HG03060 (cell line): Measurements from ENCODE around the gene DRAXIN.

ENCODE experiments used
- ATAC-seq: cut with Tn5 transposase; IDR thresholded peaks from one replicate; pipeline ENCODE4 v1.9.1; 2021; ENCODE audit warnings: low read depth, moderate number of reproducible peaks; ENCODE audit not compliant: unreplicated experiment

DRAXIN gene

GRCh38 chr1:11654939-11655808 lies 36.3 kb upstream of the DRAXIN start:
- ATAC-seq: no peak

DNA sequence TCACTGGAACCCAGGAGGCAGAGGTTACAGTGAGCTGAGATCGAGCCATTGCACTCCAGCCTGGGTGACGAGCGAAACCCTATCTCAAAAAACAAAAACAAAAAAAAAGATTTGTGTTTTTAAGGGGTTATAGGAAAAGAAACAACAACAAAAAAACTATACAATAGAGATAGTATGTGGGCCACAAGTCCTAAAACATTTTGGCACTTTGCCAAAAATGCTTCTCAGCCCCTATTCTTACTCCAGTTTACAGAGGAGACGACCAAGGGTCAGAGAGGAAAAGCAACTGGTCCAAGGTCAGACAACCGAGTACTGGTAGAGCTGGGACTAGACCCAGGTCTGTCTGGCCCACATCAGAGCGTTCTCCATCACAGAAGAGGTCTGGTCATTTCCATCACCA lies 33.9 kb upstream of the DRAXIN start:
- no peak for ATAC-seq

GRCh38 chr1:11658542-11658941 lies 33.0 kb upstream of the DRAXIN start:
- ATAC-seq: no peak

DNA sequence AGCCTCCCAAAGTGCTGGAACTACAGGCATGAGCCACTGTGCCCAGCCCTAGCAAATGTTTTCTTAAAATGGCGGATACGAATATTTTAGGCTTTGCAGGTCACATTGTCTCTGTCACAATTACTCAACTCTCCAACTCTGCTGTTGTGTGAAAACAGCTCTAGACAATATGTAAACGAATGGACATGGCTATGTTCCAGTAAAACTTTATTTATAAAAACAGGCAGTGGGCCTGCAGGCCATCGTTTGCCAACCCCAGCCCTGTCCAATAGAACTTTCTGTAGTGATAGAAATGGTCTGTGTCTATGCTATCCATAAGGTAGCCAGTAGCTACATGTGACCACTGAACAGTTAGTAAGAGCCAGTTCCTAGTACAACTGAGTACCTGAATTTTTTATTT lies 31.8 kb upstream of the DRAXIN start:
- no peak for ATAC-seq

GRCh38 chr1:11661103-11661502 lies 30.4 kb upstream of the DRAXIN start:
- ATAC-seq: no peak

GRCh38 chr1:11664336-11665065 lies 27.0 kb upstream of the DRAXIN start:
- no peak for ATAC-seq

DNA sequence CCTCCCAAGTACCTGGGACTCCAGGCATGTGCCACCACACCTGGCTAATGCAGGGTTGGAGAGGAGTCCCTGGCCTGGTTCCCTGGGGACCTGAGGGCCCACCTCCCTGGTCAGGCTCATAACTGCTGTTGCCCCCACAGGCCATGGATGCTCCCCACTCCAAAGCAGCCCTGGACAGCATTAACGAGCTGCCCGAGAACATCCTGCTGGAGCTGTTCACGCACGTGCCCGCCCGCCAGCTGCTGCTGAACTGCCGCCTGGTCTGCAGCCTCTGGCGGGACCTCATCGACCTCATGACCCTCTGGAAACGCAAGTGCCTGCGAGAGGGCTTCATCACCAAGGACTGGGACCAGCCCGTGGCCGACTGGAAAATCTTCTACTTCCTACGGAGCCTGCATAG lies 23.0 kb upstream of the DRAXIN start:
- ATAC-seq: no peak

DNA sequence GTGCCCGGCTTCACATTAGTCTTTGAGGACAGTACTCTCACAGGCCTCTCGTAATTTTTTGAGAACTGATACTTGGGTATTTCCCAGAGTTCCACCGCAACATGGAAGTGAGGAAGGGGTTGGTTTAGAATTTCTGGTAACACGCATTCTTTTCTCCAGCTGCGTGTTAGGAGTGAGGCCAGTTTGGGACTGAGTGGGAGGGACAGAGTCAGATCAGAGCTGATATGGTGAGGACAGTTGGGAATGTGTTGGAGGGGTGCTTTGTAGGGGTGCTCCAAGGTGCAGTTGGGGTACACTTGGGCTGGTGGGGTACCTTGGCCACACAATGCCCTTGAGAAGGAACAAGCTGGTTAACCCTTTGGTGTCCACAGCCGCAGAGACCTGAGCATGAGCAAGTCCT lies 20.8 kb upstream of the DRAXIN start:
- ATAC-seq: no peak

GRCh38 chr1:11671205-11671543 lies 20.3 kb upstream of the DRAXIN start:
- no peak for ATAC-seq

- ATAC-seq: no peak
Observed at GRCh38 chr1:11671544-11672286, 19.8 kb upstream of the DRAXIN start.

DNA sequence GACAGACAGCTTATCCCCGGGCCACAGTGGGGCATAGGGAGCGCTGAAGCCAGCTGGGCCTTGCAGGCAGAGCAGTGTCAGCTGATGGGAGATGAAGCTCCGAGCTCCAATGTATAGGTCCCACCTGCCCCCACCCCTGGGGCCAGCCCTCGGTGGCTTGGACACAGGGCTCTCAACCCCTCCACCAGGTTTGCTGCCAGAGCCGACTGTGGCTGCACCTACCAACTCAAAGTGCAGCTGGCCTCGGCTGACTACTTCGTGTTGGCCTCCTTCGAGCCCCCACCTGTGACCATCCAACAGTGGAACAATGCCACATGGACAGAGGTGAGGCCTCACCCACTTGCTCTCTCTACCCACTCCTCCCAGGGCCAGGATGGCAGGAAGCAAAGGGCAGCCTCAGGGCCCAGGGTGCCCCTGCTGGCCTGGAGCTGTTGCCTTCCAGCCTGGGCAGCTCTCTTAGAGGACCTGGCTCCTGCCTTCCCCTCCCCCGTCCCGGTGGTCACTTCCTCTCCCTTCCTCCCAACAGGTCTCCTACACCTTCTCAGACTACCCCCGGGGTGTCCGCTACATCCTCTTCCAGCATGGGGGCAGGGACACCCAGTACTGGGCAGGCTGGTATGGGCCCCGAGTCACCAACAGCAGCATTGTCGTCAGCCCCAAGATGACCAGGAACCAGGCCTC lies 18.3 kb upstream of the DRAXIN start:
- no peak for ATAC-seq

DNA sequence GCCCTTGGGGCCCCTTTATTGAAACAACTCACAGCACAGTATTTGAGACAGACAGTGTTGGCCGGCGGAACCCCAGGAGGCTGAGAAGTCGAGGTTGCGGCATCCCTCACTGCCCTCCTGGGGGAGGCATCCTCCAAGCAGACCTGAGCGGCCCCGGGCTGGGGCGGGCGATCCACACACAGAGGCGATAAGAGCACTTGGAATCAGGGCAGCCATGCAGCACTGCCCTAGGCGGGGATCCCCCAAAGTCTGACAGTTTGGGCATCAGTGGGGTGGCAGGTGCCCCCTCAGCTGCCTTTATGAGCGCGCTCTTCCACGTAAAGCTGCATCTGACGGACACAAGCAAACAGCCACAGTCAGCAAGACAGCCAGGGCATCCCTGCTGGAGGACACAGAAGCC lies 17.0 kb upstream of the DRAXIN start:
- ATAC-seq: no peak

GRCh38 chr1:11675325-11675724 lies 16.2 kb upstream of the DRAXIN start:
- ATAC-seq: no peak

DNA sequence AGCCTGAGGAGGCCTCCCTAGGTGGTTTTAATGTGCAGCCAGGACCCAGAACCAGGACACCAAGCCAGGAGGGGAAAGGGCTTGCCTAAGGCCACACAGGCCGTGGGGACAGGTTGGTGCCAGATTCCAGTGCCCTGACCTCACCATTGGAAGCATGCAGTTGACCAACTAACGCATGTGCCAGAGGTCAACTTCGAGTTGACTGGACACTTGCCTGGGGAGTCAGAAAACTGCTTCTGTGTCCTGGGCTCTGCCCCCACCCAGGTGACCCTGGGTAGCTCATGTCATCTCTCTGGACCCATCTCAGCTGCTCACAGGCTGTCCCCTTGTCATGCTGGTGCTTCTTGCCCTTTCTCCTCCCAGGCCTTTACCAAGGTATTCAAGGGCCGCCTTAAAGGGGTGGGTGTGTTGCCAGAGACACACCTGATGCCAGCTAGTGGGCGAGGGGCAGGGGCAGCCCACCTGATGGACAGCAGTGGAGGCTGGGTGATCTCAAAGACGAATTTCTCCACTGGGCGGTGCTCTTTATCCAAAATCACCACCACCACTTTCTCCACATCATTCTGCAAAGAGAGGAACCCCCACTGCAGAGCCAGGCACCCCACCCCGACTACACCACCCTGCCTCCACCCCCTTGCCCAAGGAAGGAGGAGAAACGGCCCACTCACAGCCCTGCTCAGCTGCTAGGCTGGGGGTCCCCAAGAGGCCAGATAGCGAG lies 15.0 kb upstream of the DRAXIN start:
- ATAC-seq: no peak

GRCh38 chr1:11678442-11678841 lies 13.1 kb upstream of the DRAXIN start:
- no peak for ATAC-seq

- ATAC-seq: no peak
Observed at GRCh38 chr1:11680270-11681070, 11.0 kb upstream of the DRAXIN start.

DNA sequence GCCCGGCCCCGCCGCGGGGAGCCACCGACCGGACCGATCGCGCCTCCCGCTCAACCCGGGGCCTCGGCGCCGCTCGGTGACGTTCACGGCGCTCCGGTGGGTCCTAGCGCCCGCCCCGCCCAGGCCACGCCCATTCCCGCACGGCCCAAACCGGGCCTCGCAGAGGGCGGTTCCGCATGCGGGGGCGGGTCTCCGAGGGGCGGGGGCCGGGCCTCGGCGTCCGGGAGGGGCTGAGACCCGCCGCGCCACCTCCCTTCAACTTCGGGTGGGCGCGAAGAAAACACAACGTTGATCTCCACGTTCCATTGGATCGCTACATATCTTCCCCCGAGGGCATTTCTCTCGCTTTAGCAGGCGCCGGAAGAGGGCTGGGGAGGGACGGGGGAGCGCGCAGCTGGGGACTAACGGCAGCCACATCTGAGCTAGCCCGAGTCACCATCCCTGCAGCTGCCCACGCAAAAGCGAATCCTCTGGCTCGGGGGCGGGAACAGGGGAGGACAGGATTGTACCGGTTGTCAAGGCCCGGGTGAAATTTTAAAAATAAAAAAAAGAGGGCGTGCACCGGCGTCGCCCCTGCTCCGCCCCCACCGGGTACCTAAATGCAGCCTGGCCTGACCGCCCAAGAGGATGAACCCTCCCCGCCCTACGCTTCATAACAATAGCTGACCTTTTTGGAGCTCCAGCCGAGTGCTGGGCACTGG lies 10.3 kb upstream of the DRAXIN start, which contains the start of gene MAD2L2:
Gene MAD2L2, minus strand, starts transcription at position 78 of the 701 bp plus-strand sequence. CDS start 547 bp downstream, outside the sequence.
- no peak for ATAC-seq

DNA sequence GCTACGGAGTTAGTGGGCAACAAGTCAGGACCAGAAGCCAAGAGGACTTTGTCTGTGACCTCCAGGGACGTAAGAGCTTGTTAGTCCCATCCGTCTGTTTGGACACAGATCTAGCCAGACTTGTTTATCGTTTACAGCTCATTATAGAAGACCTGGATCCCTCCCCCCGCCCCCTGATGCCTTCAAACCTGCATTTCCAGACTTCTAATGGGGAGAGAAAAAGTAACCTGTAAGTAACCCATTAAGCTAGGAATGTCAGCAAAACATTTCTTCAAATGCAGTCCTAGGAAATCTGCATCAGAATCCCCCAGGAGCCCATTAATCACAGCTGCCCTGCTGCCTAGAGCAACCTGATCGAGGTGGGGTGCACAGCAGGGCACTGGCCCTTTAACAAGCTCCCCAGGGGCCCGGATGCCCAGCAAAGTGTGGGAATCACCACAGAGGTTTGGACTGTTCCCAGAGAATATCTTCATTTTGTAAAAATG lies 9.2 kb upstream of the DRAXIN start:
- no peak for ATAC-seq
